ENCODE data around the gene TRIM39. TPM values are rescaled to one million over a fixed set of nuclear protein-coding genes. Genes with fewer than 3 reads are reported as not detected.

TRIM39 gene
- total and polyA plus RNA-seq, 11 donors, result 5.1 to 12.1 (median 8.4) TPM

GRCh38 chr6:30322527-30323501 lies 3.9 kb upstream of the TRIM39 start:
- Histone ChIP-seq H3K27ac (no peak overlapping the region), H3K4me1 (peaks cover 5 to 71% (median 23%) of the 10 kb centered on the region in 12 donors), H3K36me3 (peaks cover 0 to 9% (median 0%) of the 10 kb centered on the region in 9 donors), H3K9me3 (no peaks in the 10 kb centered on the region), H3K27me3 (no peaks in the 10 kb centered on the region), H3K4me3 (no peak overlapping the region)
- intact Hi-C loops (cut with DNase I), result loop anchor here in 2 of 10 donors (10.0 kb wide), 2 partner anchors 108 to 258 kb away; partner anchors contain the start of genes POLR1H (in 1 of the 2), PPP1R11 (in 1 of the 2) and TRIM26 (in 1 of the 2)
- ATAC-seq, result no peak
- 88 to 89% (median 88%) methylated on average over 20 of the region's 20 CpGs for WGBS, 4 donors
- DNase-seq, result no peak
- TF ChIP-seq CTCF (IDR thresholded peaks at IDR 0.05) (no peak), POLR2A (IDR thresholded peaks at IDR 0.05) (no peak)

DNA sequence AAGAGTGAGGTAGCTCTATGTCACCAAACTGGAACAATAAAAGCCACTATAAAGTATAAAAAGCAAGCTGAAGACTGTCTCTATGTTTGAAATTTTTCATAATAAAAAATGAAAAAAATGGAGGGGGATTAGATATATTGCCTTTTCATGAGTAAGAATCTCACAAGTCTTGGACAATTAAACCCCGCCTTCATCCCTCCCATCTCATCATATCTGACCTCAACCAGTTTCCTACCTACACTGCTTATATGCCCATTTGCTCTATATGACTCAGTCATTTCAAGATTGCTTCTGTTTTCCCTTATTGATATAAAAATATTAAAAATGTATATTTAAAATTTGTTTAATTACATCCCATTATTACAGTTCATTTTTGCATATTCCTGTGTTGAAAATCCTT lies 2.9 kb upstream of the TRIM39 start:
- no peak for TF ChIP-seq POLR2A (IDR thresholded peaks at IDR 0.05)
- no peak for TF ChIP-seq CTCF (IDR thresholded peaks at IDR 0.05)
- WGBS, 4 donors, result 98 to 100% (median 98%) methylated on average over 1 of the region's 1 CpG
- H3K27ac ChIP-seq, result no peak overlapping the region
- H3K27me3 ChIP-seq, result no peaks in the 10 kb centered on the region
- no peak for ATAC-seq
- no peak for DNase-seq
- intact Hi-C loops (cut with DNase I), result loop anchor here in 2 of 10 donors (10.0 kb wide), 2 partner anchors 109 to 259 kb away; partner anchors contain the start of genes POLR1H (in 1 of the 2), PPP1R11 (in 1 of the 2) and TRIM26 (in 1 of the 2)
- peaks cover 5 to 68% (median 24%) of the 10 kb centered on the region in 12 donors for H3K4me1 ChIP-seq
- peaks cover 0 to 4% (median 0%) of the 10 kb centered on the region in 9 donors for H3K36me3 ChIP-seq
- no peaks in the 10 kb centered on the region for H3K9me3 ChIP-seq
- no peak overlapping the region for H3K4me3 ChIP-seq

- TF ChIP-seq CTCF (IDR thresholded peaks at IDR 0.05), result no peak
- no peak for TF ChIP-seq POLR2A (IDR thresholded peaks at IDR 0.05)
Observed at GRCh38 chr6:30325150-30325872, 1.4 kb upstream of the TRIM39 start.

More at GRCh38 chr6:30325150-30325872, 1.4 kb upstream of the TRIM39 start:
- no peaks in the 10 kb centered on the region for H3K9me3 ChIP-seq
- H3K27ac ChIP-seq, result peak overlapping the region in 10 of 12 donors; percentile 93 to 99 (median 97)
- peak overlapping the region; percentile 74 to 97 (median 86) for H3K4me3 ChIP-seq
- intact Hi-C loops (cut with DNase I), result loop anchor here in 5 of 10 donors (5.0 to 10.0 kb wide), 4 partner anchors 108 to 261 kb away; partner anchors contain the start of genes TRIM26 (in 3 of the 5), POLR1H (in 1 of the 5) and PPP1R11 (in 1 of the 5)
- peaks cover 0 to 19% (median 13%) of the 10 kb centered on the region in 9 donors for H3K36me3 ChIP-seq
- H3K27me3 ChIP-seq, result no peaks in the 10 kb centered on the region
- 4 to 8% (median 6%) methylated on average over 10 of the region's 10 CpGs for WGBS, 4 donors
- peak in 3 of 5 donors; percentile 28 to 51 (median 46) for DNase-seq
- ATAC-seq, result peak; percentile 27 to 64 (median 58)
- H3K4me1 ChIP-seq, result peaks cover 5 to 64% (median 24%) of the 10 kb centered on the region in 12 donors

Measured in heart left ventricle (tissue), 16 donors.